Middle frontal gyrus (tissue), 1 donor: ENCODE data around the gene MCM5.
A peak's percentile ranks its signal among the peaks of the same experiment; 100 is the strongest.

Source experiments
- DNase-seq: peaks from one replicate; pipeline ENCODE4 v3.0.0-alpha.2; 2015; ENCODE audit warnings: low spot score; ENCODE audit errors: extremely low spot score

Gene MCM5

GRCh38 chr22:35401863-35402262, 1.9 kb downstream of the MCM5 start:
- no peak for DNase-seq

- no peak for DNase-seq
These were observed 3.4 kb downstream of the MCM5 start for GRCh38 chr22:35403356-35403755.

GRCh38 chr22:35404176-35404575, 4.2 kb downstream of the MCM5 start:
- DNase-seq = no peak

GRCh38 chr22:35406443-35406842, 6.5 kb downstream of the MCM5 start:
- no peak for DNase-seq

GRCh38 chr22:35407362-35407761, 7.4 kb downstream of the MCM5 start:
- no peak for DNase-seq

GRCh38 chr22:35409783-35410662, 10.1 kb downstream of the MCM5 start:
- no peak for DNase-seq

GRCh38 chr22:35410663-35411034, 10.7 kb downstream of the MCM5 start:
- DNase-seq = no peak

- DNase-seq = no peak
These were observed 11.2 kb downstream of the MCM5 start for GRCh38 chr22:35411102-35411501.

- DNase-seq = no peak
These were observed 13.7 kb downstream of the MCM5 start for GRCh38 chr22:35413624-35414023.

- no peak for DNase-seq
These were observed 17.7 kb downstream of the MCM5 start for GRCh38 chr22:35417606-35418005.

GRCh38 chr22:35418088-35418487, 18.1 kb downstream of the MCM5 start:
- no peak for DNase-seq

- no peak for DNase-seq
These were observed 18.8 kb downstream of the MCM5 start for GRCh38 chr22:35418731-35419130.

GRCh38 chr22:35419756-35420155, 19.8 kb downstream of the MCM5 start:
- no peak for DNase-seq

GRCh38 chr22:35421121-35421520, 21.2 kb downstream of the MCM5 start:
- DNase-seq = no peak

- DNase-seq = no peak
These were observed 22.2 kb downstream of the MCM5 start for GRCh38 chr22:35422145-35422544.

- DNase-seq = no peak
These were observed 23.0 kb downstream of the MCM5 start for GRCh38 chr22:35422936-35423335.

GRCh38 chr22:35424081-35424480, 24.1 kb downstream of the MCM5 start:
- no peak for DNase-seq

GRCh38 chr22:35424761-35425160, 24.8 kb downstream of the MCM5 start:
- DNase-seq = no peak

GRCh38 chr22:35425546-35425945, 25.6 kb downstream of the MCM5 start:
- DNase-seq = no peak

- DNase-seq = no peak
These were observed 26.2 kb downstream of the MCM5 start for GRCh38 chr22:35425971-35426800.

GRCh38 chr22:35426801-35427140, 26.8 kb downstream of the MCM5 start:
- DNase-seq = no peak

- DNase-seq = peak; percentile 58
These were observed 31.0 kb downstream of the MCM5 start for GRCh38 chr22:35430897-35431322.
